SK-N-SH (cell line): ENCODE measurements around the gene RANBP10.

ENCODE experiments used
- CHD2 ChIP-seq: fragments of 150-350 bp; IDR thresholded peaks from 2 replicates; pipeline ENCODE4 v1.6.1; 2018; ENCODE audit warnings: low read length; ENCODE audit not compliant: partially characterized antibody
- CTCF ChIP-seq: fragments of 200-600 bp; sonication (generic); IDR thresholded peaks from 2 replicates; pipeline ENCODE4 v1.6.1; 2017; ENCODE audit warnings: antibody characterized with exemption, mild to moderate bottlenecking, moderate library complexity
- ELF1 ChIP-seq: IDR thresholded peaks from 2 replicates; pipeline ENCODE4 v1.4.0; 2012
- GABPA ChIP-seq: IDR thresholded peaks from 2 replicates; pipeline ENCODE4 v1.4.0; 2012; ENCODE audit warnings: low read depth, mild to moderate bottlenecking
- MAX ChIP-seq: IDR thresholded peaks from 2 replicates; pipeline ENCODE4 v1.4.0; 2012; ENCODE audit warnings: low read depth
- PBX3 ChIP-seq: IDR thresholded peaks from 2 replicates; pipeline ENCODE4; 2012
- POLR2AphosphoS5 ChIP-seq: IDR thresholded peaks from 2 replicates; pipeline ENCODE4 v1.6.1; 2012; ENCODE audit warnings: low read depth, low read length
- RAD21 ChIP-seq: IDR thresholded peaks from 2 replicates; pipeline ENCODE4 v1.6.1; 2012; ENCODE audit warnings: mild to moderate bottlenecking, low read length
- REST ChIP-seq: IDR thresholded peaks from 2 replicates; pipeline ENCODE4 v1.6.1; 2012; ENCODE audit warnings: mild to moderate bottlenecking, low read depth, low read length, moderate library complexity
- RFX5 ChIP-seq: IDR thresholded peaks from 2 replicates; pipeline ENCODE4 v1.6.1; 2012; ENCODE audit warnings: mild to moderate bottlenecking, improper control_type of control experiment, low read length
- RXRA ChIP-seq: IDR thresholded peaks from 2 replicates; pipeline ENCODE4 v1.4.0; 2012; ENCODE audit warnings: low read depth, mild to moderate bottlenecking, borderline replicate concordance
- TEAD4 ChIP-seq: IDR thresholded peaks from 2 replicates; pipeline ENCODE4 v1.4.0; 2012; ENCODE audit warnings: mild to moderate bottlenecking, borderline replicate concordance; ENCODE audit not compliant: insufficient read depth
- USF1 ChIP-seq: IDR thresholded peaks from 2 replicates; pipeline ENCODE4 v1.4.0; 2012; ENCODE audit warnings: low read depth, borderline replicate concordance
- YY1 ChIP-seq: IDR thresholded peaks from 2 replicates; pipeline ENCODE4 v1.4.0; 2012; ENCODE audit warnings: low read depth, mild to moderate bottlenecking

- TF ChIP-seq CTCF: no peak
- TF ChIP-seq CHD2: no peak
- no peak for TF ChIP-seq RXRA
- no peak for TF ChIP-seq YY1
- no peak for TF ChIP-seq RFX5
- no peak for TF ChIP-seq GABPA
- TF ChIP-seq RAD21: no peak
- TF ChIP-seq TEAD4: no peak
- TF ChIP-seq REST: no peak
- no peak for TF ChIP-seq POLR2AphosphoS5
- TF ChIP-seq PBX3: no peak
- no peak for TF ChIP-seq ELF1
- no peak for TF ChIP-seq USF1
- no peak for TF ChIP-seq MAX
Observed at GRCh38 chr16:67811899-67812298, 5.5 kb upstream of the RANBP10 start.
